ENCODE results near the gene VSTM2L. TPM values are rescaled to one million over a fixed set of nuclear protein-coding genes. Genes with fewer than 3 reads are reported as not detected.

Gene VSTM2L
- total RNA-seq, 2 donors from 2014 or later: 5.3 to 7.0 TPM

DNA sequence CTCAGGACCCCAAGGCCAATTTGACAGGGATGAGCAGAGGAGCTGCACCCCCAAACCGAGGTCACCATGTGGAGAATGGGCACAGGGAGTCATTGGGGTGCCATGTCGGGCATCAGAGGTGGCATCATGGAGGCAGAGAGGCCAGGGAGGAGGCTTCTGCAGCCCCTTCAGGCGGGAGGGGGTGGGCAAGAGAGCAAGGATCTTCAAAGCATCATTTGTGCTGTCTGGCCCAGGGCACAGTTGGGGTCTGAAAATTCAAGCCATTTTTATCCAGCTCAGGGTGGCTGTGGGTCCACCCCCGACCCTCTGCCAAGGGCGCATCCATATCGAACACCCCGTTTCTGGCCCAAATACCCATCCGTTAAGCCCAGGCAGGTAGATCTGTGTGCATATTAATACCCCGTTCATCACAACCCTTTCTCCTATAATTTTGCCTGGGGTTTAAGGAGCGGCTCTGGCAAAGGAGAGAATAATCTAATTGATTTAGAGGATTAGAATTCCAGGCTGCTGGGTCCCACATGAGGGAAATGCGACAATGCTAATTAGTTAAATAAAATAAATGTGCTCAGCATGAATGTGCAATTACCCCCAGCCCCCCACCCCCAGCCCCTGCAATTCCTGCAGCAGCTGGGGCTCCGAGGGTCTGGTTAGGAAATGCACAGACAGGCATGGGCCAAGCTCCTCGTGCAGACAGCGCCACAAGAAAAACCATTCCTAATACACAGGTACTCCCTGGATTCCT, 31.9 kb downstream of the VSTM2L start:
- ATAC-seq: no peak
- no peak for TF ChIP-seq POLR2A (IDR thresholded peaks at IDR 0.05)
- TF ChIP-seq, protein P1, sequence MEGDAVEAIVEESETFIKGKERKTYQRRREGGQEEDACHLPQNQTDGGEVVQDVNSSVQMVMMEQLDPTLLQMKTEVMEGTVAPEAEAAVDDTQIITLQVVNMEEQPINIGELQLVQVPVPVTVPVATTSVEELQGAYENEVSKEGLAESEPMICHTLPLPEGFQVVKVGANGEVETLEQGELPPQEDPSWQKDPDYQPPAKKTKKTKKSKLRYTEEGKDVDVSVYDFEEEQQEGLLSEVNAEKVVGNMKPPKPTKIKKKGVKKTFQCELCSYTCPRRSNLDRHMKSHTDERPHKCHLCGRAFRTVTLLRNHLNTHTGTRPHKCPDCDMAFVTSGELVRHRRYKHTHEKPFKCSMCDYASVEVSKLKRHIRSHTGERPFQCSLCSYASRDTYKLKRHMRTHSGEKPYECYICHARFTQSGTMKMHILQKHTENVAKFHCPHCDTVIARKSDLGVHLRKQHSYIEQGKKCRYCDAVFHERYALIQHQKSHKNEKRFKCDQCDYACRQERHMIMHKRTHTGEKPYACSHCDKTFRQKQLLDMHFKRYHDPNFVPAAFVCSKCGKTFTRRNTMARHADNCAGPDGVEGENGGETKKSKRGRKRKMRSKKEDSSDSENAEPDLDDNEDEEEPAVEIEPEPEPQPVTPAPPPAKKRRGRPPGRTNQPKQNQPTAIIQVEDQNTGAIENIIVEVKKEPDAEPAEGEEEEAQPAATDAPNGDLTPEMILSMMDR (IDR thresholded peaks at IDR 0.05): no peak
- 66 to 69% methylated on average over 10 to 14 of the region's 14 CpGs for WGBS, 2 donors

DNA sequence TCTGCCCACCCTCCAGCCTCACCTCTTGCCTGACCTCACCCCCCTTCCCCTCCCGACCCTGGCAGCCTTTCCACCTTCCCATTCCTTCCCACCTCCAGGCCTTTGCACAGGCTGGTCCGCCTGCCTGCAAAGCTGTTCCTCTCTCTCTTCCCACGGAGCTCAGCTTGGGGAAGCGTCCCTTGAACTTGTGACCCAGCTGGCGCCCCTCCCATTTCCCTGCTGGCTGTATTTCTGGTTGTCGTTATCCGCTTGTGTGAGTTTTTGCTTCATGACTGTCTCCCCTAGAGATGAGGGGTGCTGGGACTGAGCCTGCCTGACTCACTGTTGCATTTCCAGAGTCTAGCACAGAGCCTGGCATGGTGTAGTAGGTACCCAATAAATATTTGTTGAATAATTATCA, 32.5 kb downstream of the VSTM2L start:
- no peak overlapping the region for H3K27ac ChIP-seq
- DNase-seq: no peak
- no peaks in the 10 kb centered on the region for H3K27me3 ChIP-seq
- H3K9me3 ChIP-seq: no peaks in the 10 kb centered on the region
- ATAC-seq: no peak
- no peaks in the 10 kb centered on the region for H3K4me1 ChIP-seq
- H3K36me3 ChIP-seq (replicated peaks in 1 of 2; ENCODE audit: insufficient read depth in 1 of 2, low read depth in 2 of 2): no peaks in the 10 kb centered on the region
- WGBS, 2 donors: 40 to 56% methylated on average over 7 of the region's 7 CpGs
- intact Hi-C loops (cut with DNase I): no loop called here
- no peak overlapping the region for H3K4me3 ChIP-seq
- TF ChIP-seq POLR2A (IDR thresholded peaks at IDR 0.05): no peak
- TF ChIP-seq, protein P1 (IDR thresholded peaks at IDR 0.05): no peak

More for the DNA sequence above, 31.9 kb downstream of the VSTM2L start:
- no peaks in the 10 kb centered on the region for H3K36me3 ChIP-seq (replicated peaks in 1 of 2; ENCODE audit: insufficient read depth in 1 of 2, low read depth in 2 of 2)
- DNase-seq: no peak
- H3K4me3 ChIP-seq: no peak overlapping the region
- H3K27me3 ChIP-seq: no peaks in the 10 kb centered on the region
- H3K27ac ChIP-seq: no peak overlapping the region
- H3K9me3 ChIP-seq: no peaks in the 10 kb centered on the region
- no peaks in the 10 kb centered on the region for H3K4me1 ChIP-seq
- intact Hi-C loops (cut with DNase I): no loop called here

DNA sequence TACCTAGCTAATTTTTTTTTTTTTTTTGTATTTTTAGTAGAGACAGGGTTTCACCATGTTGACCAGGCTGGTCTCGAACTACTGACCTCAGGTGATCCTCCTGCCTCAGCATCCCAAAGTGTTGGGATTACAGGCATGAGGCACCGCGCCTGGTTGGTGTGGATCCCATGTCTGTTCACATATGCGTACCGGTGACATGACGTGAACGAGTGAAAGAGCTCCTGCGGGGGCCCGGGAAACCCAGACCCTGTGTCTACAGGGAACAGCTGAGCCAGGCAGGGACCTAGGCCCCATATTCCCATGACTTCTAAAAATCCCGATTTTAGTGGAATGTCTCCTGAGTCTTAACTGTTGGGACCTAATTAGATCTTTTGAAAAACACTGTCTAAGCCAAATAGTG, 33.1 kb downstream of the VSTM2L start:
- no peak for ATAC-seq
- H3K4me3 ChIP-seq: no peak overlapping the region
- H3K27me3 ChIP-seq: no peaks in the 10 kb centered on the region
- no peaks in the 10 kb centered on the region for H3K9me3 ChIP-seq
- DNase-seq: no peak
- intact Hi-C loops (cut with DNase I): no loop called here
- TF ChIP-seq, protein P1 (IDR thresholded peaks at IDR 0.05): no peak
- no peak for TF ChIP-seq POLR2A (IDR thresholded peaks at IDR 0.05)
- H3K36me3 ChIP-seq (replicated peaks in 1 of 2; ENCODE audit: insufficient read depth in 1 of 2, low read depth in 2 of 2): no peaks in the 10 kb centered on the region
- no peaks in the 10 kb centered on the region for H3K4me1 ChIP-seq
- H3K27ac ChIP-seq: no peak overlapping the region
- 81 to 91% methylated on average over 10 of the region's 10 CpGs for WGBS, 2 donors

DNA sequence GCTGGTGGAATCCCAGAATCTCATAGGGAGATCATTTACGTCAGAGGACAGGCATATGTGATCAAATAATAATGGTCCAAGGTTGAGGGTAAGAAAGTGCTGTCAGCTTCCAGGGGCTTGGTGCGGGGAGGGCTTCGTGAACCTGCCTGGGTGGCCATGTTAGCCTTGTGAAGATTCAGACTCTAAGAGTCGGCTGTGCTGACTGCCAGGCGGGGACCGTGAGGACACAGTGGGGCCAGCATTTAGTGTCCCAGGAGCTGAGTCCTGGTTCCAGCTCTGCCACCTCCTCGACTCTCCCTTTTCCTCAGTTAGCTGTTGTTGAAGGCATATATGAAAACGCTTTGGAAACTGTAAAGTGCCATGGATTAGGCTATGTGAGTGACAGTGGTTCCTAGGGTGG, 33.5 kb downstream of the VSTM2L start:
- Histone ChIP-seq H3K4me3 (no peak overlapping the region), H3K27ac (no peak overlapping the region), H3K36me3 (replicated peaks in 1 of 2; ENCODE audit: insufficient read depth in 1 of 2, low read depth in 2 of 2) (no peaks in the 10 kb centered on the region), H3K4me1 (no peaks in the 10 kb centered on the region), H3K27me3 (no peaks in the 10 kb centered on the region), H3K9me3 (no peaks in the 10 kb centered on the region)
- no peak for ATAC-seq
- no peak for DNase-seq
- 79 to 82% methylated on average over 8 of the region's 8 CpGs for WGBS, 2 donors
- intact Hi-C loops (cut with DNase I): no loop called here
- TF ChIP-seq, protein P1 (IDR thresholded peaks at IDR 0.05): no peak
- TF ChIP-seq POLR2A (IDR thresholded peaks at IDR 0.05): no peak

DNA sequence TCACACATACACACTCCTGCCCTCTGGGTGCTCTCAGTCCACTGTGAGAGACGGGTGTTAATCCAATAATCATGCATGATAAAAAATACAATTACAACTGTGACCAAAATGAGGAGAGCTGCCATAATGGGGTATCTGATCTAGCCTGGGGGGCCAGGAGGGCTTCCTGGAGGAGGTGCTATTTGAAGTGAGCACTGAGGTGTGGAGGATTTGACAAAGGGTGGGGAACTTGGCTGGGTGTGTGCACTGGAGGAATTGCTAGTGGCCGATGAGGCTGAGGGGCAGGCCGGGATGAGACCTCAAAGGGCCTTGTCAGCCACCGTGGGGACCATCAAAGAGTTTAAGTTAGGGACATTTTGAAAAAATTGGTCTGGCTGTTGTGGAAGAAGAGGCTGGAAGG, 34.8 kb downstream of the VSTM2L start:
- ATAC-seq (no peak), DNase-seq (no peak)
- Histone ChIP-seq H3K4me1 (no peaks in the 10 kb centered on the region), H3K27ac (no peak overlapping the region), H3K36me3 (replicated peaks in 1 of 2; ENCODE audit: insufficient read depth in 1 of 2, low read depth in 2 of 2) (no peaks in the 10 kb centered on the region), H3K4me3 (no peak overlapping the region), H3K9me3 (no peaks in the 10 kb centered on the region), H3K27me3 (no peaks in the 10 kb centered on the region)
- intact Hi-C loops (cut with DNase I): no loop called here
- WGBS, 2 donors: 78 to 81% methylated on average over 4 of the region's 4 CpGs
- TF ChIP-seq POLR2A (IDR thresholded peaks at IDR 0.05): no peak
- TF ChIP-seq, protein P1 (IDR thresholded peaks at IDR 0.05): no peak

All from body of pancreas (tissue), 4 donors.